ENCODE results near the gene SIL1. TPM values are rescaled to one million over a fixed set of nuclear protein-coding genes. Genes with fewer than 3 reads are reported as not detected.

The SIL1 gene
- total RNA-seq, 2 donors from 2014 or later, result 32.5 to 37.3 TPM

- Mint-ChIP-seq H3K27me3 (ENCODE audit: low read depth) (no peaks in the 10 kb centered on the region), H3K27ac (no peak overlapping the region), H3K4me3 (no peak overlapping the region), H3K9me3 (no peaks in the 10 kb centered on the region), H3K36me3 (ENCODE audit: insufficient read depth in 2 of 2) (peaks cover 0 to 1% of the 10 kb centered on the region in 2 donors), H3K4me1 (ENCODE audit: low read depth) (peaks cover 10% of the 10 kb centered on the region)
- ATAC-seq (replicated peaks in 1 of 2), result no peak
- no peak for DNase-seq
Observed at GRCh38 chr5:138974227-138975063, 223.7 kb downstream of the SIL1 start.

GRCh38 chr5:138972836-138973235, 225.3 kb downstream of the SIL1 start:
- H3K4me1 Mint-ChIP-seq (ENCODE audit: low read depth), result peaks cover 5% of the 10 kb centered on the region
- no peaks in the 10 kb centered on the region for H3K9me3 Mint-ChIP-seq
- H3K36me3 Mint-ChIP-seq (ENCODE audit: insufficient read depth in 2 of 2), result no peaks in the 10 kb centered on the region
- no peak for ATAC-seq (replicated peaks in 1 of 2)
- no peak for DNase-seq
- H3K4me3 Mint-ChIP-seq, result no peak overlapping the region
- no peak overlapping the region for H3K27ac Mint-ChIP-seq
- H3K27me3 Mint-ChIP-seq (ENCODE audit: low read depth), result no peaks in the 10 kb centered on the region

DNA sequence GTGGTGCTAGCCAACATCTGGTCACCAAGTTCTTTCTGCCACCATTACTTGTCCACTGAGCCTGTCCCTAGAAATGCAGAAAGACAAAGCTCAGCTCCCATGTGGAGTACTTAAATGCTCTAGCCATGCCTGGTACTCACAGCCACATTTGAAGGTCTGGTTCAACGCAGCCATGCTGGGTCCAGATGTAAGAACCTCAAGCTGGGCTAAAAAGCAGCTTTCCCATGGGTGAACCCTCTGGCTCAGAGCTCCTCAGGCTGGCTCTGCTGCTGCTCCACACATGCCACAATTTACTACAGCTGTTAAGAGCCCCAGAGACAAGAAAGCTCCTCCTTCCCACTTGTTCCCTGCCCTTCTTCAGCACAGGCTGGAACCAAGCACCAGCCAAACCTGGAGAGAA, 225.9 kb downstream of the SIL1 start:
- H3K27ac Mint-ChIP-seq, result no peak overlapping the region
- no peaks in the 10 kb centered on the region for H3K36me3 Mint-ChIP-seq (ENCODE audit: insufficient read depth in 2 of 2)
- ATAC-seq (replicated peaks in 1 of 2) (no peak), DNase-seq (no peak)
- H3K9me3 Mint-ChIP-seq, result no peaks in the 10 kb centered on the region
- peaks cover 5% of the 10 kb centered on the region for H3K4me1 Mint-ChIP-seq (ENCODE audit: low read depth)
- no peak overlapping the region for H3K4me3 Mint-ChIP-seq
- H3K27me3 Mint-ChIP-seq (ENCODE audit: low read depth), result no peaks in the 10 kb centered on the region

DNA sequence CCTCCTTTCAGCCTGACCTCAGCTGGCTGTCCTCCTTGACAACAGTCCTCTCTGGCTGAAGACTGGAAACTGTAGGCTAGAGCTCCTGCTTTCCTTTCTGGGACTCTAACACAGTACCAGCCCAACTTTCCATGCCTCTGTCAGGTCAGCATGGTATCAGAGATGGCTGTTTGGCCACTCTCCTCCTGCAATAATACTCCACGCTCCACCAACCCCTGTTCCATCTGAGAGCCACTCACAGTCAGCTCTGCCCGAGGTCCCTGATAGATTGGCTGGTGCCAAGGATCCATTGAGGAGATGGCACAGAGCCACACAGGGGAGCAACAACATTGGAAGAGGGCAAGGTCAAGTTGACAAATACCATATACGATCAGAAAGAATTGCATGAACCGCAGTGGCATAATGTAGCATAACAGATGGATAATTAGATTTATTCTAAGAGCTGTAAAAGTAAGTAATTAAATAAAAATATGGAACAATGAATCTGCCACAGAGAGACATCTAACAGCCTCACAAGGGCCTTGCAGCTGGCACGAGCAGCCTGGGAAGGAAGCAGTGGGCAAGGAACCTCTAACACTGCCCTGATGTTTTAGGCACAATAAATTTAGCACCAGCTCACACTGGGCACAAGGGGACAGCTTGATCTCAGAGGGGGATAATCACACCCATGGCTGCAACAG, 228.7 kb downstream of the SIL1 start:
- DNase-seq, result no peak

GRCh38 chr5:138968601-138969000, 229.6 kb downstream of the SIL1 start:
- H3K4me1 Mint-ChIP-seq (ENCODE audit: low read depth), result no peaks in the 10 kb centered on the region
- no peaks in the 10 kb centered on the region for H3K36me3 Mint-ChIP-seq (ENCODE audit: insufficient read depth in 2 of 2)
- H3K27ac Mint-ChIP-seq, result no peak overlapping the region
- H3K27me3 Mint-ChIP-seq (ENCODE audit: low read depth), result no peaks in the 10 kb centered on the region
- H3K9me3 Mint-ChIP-seq, result no peaks in the 10 kb centered on the region
- DNase-seq, result no peak
- no peak for ATAC-seq (replicated peaks in 1 of 2)
- H3K4me3 Mint-ChIP-seq, result no peak overlapping the region

More for the DNA sequence above, 228.7 kb downstream of the SIL1 start:
- Mint-ChIP-seq H3K27ac (no peak overlapping the region), H3K36me3 (ENCODE audit: insufficient read depth in 2 of 2) (no peaks in the 10 kb centered on the region), H3K4me1 (ENCODE audit: low read depth) (no peaks in the 10 kb centered on the region), H3K9me3 (no peaks in the 10 kb centered on the region), H3K27me3 (ENCODE audit: low read depth) (no peaks in the 10 kb centered on the region), H3K4me3 (no peak overlapping the region)
- ATAC-seq (replicated peaks in 1 of 2), result no peak

DNA sequence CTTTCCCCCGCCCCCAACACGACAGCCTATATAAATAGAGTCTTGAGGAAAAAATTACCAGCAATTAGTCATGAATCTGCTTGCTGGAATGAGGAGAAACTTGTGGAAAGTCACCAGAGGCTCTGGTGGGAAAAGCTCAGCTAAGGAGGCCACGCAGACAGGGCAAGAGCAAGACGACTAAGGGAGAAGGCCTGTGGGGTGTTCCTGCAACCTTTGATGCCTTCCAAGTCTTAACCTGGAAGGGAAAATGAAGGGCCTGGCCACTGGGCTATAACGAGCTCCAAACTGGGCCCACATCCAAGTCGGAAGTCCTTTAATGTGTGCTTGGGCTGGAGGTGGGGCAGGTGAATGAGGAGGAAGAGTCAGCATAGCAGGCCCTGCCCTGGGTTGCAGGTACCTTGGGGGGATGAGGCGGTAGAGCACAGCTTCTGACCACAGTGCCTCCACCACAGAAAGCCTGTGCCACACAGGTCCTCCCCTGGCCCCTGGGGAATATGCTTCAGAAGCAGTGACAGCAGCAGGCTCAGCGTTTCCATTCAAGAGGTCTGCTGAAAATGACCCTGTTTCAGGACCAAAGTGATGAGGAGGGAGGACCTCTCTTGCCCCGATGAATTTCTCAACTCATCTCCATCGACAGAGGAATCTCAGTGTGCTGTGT, 230.2 kb downstream of the SIL1 start:
- Mint-ChIP-seq H3K9me3 (no peaks in the 10 kb centered on the region), H3K4me3 (no peak overlapping the region), H3K4me1 (ENCODE audit: low read depth) (no peaks in the 10 kb centered on the region), H3K27ac (no peak overlapping the region), H3K27me3 (ENCODE audit: low read depth) (no peaks in the 10 kb centered on the region), H3K36me3 (ENCODE audit: insufficient read depth in 2 of 2) (no peaks in the 10 kb centered on the region)
- ATAC-seq (replicated peaks in 1 of 2), result no peak
- no peak for DNase-seq

GRCh38 chr5:138966236-138966985, 231.8 kb downstream of the SIL1 start:
- DNase-seq (no peak), ATAC-seq (replicated peaks in 1 of 2) (no peak)
- H3K4me3 Mint-ChIP-seq, result no peak overlapping the region
- H3K27me3 Mint-ChIP-seq (ENCODE audit: low read depth), result no peaks in the 10 kb centered on the region
- H3K4me1 Mint-ChIP-seq (ENCODE audit: low read depth), result no peaks in the 10 kb centered on the region
- H3K27ac Mint-ChIP-seq, result no peak overlapping the region
- H3K9me3 Mint-ChIP-seq, result no peaks in the 10 kb centered on the region
- H3K36me3 Mint-ChIP-seq (ENCODE audit: insufficient read depth in 2 of 2), result no peaks in the 10 kb centered on the region

DNA sequence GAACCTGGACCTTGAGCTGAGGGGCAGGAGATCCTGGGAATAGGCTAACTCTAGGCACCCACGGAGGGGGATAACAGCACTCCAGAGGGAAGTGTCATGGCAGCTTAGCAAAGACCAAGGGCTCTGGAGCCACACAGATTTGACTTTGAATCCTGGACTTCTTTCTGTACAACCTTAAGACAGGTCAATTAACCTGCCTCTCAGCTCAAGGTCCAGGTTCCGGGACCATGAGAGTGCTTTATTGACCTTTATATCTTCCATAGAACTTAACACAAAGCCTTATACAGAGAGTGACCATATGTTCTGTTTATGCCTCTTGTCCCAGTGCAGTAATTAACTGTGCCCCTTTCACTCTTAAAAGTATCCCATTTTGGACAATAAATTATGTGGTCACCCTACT, 232.5 kb downstream of the SIL1 start:
- no peaks in the 10 kb centered on the region for H3K4me1 Mint-ChIP-seq (ENCODE audit: low read depth)
- no peak for DNase-seq
- H3K27me3 Mint-ChIP-seq (ENCODE audit: low read depth), result no peaks in the 10 kb centered on the region
- no peak overlapping the region for H3K4me3 Mint-ChIP-seq
- no peaks in the 10 kb centered on the region for H3K9me3 Mint-ChIP-seq
- no peaks in the 10 kb centered on the region for H3K36me3 Mint-ChIP-seq (ENCODE audit: insufficient read depth in 2 of 2)
- no peak overlapping the region for H3K27ac Mint-ChIP-seq
- no peak for ATAC-seq (replicated peaks in 1 of 2)

- H3K9me3 Mint-ChIP-seq, result no peaks in the 10 kb centered on the region
- no peak for ATAC-seq (replicated peaks in 1 of 2)
- DNase-seq, result no peak
- H3K4me1 Mint-ChIP-seq (ENCODE audit: low read depth), result no peaks in the 10 kb centered on the region
- no peaks in the 10 kb centered on the region for H3K36me3 Mint-ChIP-seq (ENCODE audit: insufficient read depth in 2 of 2)
- H3K27me3 Mint-ChIP-seq (ENCODE audit: low read depth), result no peaks in the 10 kb centered on the region
- no peak overlapping the region for H3K4me3 Mint-ChIP-seq
- H3K27ac Mint-ChIP-seq, result no peak overlapping the region
Observed at GRCh38 chr5:138964647-138965201, 233.4 kb downstream of the SIL1 start.

GRCh38 chr5:138963763-138964371, 234.3 kb downstream of the SIL1 start:
- DNase-seq (no peak), ATAC-seq (replicated peaks in 1 of 2) (no peak)
- H3K36me3 Mint-ChIP-seq (ENCODE audit: insufficient read depth in 2 of 2), result no peaks in the 10 kb centered on the region
- H3K4me1 Mint-ChIP-seq (ENCODE audit: low read depth), result no peaks in the 10 kb centered on the region
- no peak overlapping the region for H3K4me3 Mint-ChIP-seq
- no peaks in the 10 kb centered on the region for H3K27me3 Mint-ChIP-seq (ENCODE audit: low read depth)
- H3K9me3 Mint-ChIP-seq, result no peaks in the 10 kb centered on the region
- no peak overlapping the region for H3K27ac Mint-ChIP-seq

DNA sequence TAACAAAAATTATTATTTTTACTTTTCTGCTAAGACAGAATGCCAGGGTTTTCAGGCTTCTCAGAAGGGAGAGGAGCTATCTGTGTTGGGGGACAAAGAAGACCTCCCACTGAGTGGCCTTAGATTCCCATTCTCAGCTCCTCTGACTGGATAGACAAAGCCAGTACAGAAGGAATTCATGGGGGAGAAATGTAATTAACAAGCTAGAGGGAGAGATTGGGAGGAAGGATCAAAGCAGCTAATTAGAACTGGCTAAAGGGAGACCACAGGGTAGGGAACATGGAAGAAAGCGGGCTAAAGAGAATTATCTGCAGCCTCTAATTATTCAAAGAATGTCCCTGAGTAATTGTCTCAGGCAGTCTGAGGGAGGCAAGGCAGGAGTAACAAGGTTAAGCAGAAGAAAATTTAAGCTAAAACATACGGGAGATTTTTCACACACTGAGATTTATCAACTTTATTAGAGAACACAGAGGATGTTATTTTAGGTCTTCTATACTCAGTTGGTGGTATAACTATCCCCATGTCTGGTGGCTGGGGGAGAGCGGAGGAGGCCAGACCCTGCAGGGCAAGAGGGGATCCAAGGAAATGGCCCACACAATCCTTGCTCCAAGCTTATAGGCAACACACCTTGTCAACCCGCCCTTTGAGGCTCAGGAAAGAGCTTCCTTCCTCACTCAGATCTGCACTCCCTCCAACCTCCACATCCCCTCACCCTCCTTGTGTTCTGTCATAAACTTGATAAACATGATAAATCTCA, 235.4 kb downstream of the SIL1 start:
- Mint-ChIP-seq H3K36me3 (ENCODE audit: insufficient read depth in 2 of 2) (no peaks in the 10 kb centered on the region), H3K27me3 (ENCODE audit: low read depth) (no peaks in the 10 kb centered on the region), H3K4me1 (ENCODE audit: low read depth) (no peaks in the 10 kb centered on the region), H3K9me3 (no peaks in the 10 kb centered on the region), H3K27ac (no peak overlapping the region), H3K4me3 (no peak overlapping the region)
- DNase-seq, result no peak
- no peak for ATAC-seq (replicated peaks in 1 of 2)

DNA sequence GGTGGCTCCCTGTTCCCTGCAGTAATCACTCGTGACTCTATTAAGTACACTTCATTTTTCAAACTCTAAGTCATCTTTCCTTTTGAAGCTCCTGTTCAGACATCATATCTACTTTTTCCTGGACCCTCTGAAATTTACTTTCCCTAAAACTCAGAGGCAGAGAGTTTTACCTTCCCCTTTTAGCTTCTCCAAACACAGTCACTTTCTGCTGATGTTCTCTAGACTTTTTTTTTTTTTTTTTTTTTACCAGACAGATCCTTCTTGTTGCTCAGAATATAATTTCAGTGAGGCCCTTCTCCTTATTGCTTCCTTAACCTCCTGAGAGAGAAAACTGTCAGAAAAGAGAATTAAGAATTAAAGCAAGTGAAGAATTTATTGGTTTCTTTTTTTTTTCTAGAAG, 236.4 kb downstream of the SIL1 start:
- DNase-seq (no peak), ATAC-seq (replicated peaks in 1 of 2) (no peak)
- Mint-ChIP-seq H3K36me3 (ENCODE audit: insufficient read depth in 2 of 2) (no peaks in the 10 kb centered on the region), H3K27me3 (ENCODE audit: low read depth) (no peaks in the 10 kb centered on the region), H3K4me1 (ENCODE audit: low read depth) (no peaks in the 10 kb centered on the region), H3K4me3 (no peak overlapping the region), H3K9me3 (no peaks in the 10 kb centered on the region), H3K27ac (no peak overlapping the region)
